ENCODE measurements around the gene IBA57.

The IBA57 gene

DNA sequence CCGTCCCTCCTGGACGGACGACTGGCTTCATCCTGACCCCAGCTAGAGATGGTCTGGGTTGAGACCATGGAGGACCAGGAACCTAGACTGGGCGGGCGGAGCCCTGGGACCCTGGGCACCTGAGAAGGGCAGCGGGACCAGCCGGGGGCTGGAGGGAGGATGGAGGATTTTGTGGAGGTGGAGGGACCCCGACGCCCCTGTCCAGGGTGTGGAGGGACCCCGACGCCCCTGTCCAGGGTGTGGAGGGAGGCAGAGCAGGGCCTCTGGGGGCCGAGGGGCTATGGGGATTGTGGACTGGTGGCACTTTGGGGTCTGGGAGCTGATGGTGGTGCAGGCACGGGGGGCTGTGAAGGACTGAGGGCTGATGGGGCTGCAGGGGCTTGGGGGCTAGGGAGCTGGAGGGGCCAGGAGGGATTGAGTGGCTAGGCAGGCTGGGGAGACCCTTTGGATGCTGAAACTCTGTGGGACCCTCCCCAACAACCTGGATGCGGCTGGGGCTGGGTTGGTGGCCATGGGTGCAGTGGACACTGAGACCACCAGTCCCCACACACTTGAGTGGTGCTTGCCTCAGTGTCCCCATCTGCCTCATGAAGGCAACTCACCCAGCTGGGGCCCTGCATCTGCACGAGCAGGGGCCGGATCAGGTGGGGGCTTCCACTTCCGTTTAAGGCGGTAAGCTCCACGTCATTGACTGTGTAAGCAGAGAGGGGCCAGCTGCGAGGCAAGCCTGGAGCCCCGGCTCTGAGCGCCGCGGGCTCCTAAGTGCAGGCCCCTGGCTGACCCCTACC, 8.5 kb upstream of the IBA57 start:
- peak in 2 of 5 experiments; percentile 3 to 37 for DNase-seq

DNA sequence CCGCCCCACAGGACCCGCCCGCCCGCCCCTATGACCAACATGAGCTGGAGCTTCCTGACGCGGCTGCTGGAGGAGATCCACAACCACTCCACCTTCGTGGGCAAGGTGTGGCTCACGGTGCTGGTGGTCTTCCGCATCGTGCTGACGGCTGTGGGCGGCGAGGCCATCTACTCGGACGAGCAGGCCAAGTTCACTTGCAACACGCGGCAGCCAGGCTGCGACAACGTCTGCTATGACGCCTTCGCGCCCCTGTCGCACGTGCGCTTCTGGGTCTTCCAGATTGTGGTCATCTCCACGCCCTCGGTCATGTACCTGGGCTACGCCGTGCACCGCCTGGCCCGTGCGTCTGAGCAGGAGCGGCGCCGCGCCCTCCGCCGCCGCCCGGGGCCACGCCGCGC, 7.9 kb upstream of the IBA57 start:
- DNase-seq, result peak in 1 of 5 experiments; percentile 2

DNA sequence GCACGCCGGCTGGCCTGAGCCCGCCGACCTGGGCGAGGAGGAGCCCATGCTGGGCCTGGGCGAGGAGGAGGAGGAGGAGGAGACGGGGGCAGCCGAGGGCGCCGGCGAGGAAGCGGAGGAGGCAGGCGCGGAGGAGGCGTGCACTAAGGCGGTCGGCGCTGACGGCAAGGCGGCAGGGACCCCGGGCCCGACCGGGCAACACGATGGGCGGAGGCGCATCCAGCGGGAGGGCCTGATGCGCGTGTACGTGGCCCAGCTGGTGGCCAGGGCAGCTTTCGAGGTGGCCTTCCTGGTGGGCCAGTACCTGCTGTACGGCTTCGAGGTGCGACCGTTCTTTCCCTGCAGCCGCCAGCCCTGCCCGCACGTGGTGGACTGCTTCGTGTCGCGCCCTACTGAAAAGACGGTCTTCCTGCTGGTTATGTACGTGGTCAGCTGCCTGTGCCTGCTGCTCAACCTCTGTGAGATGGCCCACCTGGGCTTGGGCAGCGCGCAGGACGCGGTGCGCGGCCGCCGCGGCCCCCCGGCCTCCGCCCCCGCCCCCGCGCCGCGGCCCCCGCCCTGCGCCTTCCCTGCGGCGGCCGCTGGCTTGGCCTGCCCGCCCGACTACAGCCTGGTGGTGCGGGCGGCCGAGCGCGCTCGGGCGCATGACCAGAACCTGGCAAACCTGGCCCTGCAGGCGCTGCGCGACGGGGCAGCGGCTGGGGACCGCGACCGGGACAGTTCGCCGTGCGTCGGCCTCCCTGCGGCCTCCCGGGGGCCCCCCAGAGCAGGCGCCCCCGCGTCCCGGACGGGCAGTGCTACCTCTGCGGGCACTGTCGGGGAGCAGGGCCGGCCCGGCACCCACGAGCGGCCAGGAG, 7.2 kb upstream of the IBA57 start:
- DNase-seq, result peak in 1 of 5 experiments; percentile 2

DNA sequence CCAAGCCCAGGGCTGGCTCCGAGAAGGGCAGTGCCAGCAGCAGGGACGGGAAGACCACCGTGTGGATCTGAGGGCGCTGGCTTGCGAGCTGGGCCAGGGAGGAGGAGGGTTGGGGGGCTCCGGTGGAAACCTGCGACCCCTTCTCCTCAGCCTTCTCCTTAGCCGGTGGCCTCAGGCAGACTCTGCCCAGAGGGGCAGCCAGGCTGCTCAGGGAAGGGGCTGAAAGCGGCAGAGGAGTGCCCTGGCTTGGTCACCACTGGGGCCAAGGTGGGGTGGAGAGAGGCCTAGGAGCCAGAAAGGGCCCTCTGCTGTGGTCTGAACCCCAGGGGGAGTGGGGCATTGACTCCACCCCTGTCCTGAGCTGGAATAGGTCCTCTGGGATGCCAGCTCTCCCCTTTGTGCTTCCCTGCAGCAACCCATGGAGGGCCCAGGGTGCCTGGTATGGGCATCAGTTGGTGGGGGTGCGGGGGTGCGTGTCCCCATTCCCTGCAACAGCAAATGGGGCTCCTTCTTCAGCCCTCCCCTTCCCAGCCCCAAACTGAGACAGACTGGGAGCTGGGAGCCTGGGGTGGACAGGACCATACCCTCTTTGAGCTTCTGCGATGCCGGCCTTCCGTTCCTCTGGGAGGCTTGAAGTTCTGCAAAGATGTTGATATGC, 6.5 kb upstream of the IBA57 start:
- peak in 1 of 5 experiments; percentile 6 for DNase-seq

DNA sequence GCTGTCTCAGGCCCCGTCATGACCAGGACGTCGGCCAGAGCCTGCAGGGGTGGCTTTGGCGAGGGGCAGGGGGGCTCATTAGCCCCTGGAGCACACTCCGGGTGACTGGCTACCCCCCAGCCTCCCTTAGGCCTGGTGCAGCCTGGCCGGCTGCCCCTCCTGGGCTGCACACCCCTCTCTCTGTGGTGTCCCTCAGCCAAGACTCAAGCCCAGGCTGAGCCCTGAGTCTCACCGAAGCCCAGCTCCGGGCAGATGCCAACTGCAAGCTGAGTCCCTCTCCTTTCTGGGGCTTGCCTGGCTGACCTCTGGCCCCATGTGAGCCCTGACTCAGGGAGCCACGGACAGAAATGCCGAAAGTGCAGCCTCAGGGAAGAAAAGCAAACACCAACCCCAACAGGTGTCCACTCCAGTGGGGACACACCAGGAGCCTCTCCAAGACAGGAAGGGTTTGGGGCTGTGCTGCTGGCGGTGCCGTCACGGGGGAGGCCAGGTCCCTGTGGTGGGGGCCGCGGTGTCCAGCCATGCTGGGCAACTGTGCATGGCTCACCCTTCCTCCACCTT, 5.3 kb upstream of the IBA57 start:
- no peak for DNase-seq

DNA sequence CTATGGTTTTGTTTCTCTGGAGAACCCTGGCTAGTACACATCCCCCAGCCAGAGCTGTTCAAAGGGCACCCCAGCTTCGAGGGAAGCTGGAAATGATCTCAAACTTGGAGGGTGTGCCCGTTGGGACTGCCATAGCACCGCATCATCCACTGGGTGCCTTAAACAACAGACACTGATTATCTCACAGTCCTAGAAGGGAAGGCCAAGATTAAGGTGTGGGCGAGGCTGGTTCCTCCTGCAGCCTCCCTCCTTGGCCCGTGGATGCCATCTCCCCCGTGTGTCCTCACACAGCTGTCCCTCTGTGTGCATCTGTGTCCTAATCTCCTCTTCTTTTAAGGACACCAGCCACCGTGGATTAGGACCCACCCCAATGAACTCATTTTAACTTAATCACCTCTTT, 4.2 kb upstream of the IBA57 start:
- DNase-seq, result no peak

DNA sequence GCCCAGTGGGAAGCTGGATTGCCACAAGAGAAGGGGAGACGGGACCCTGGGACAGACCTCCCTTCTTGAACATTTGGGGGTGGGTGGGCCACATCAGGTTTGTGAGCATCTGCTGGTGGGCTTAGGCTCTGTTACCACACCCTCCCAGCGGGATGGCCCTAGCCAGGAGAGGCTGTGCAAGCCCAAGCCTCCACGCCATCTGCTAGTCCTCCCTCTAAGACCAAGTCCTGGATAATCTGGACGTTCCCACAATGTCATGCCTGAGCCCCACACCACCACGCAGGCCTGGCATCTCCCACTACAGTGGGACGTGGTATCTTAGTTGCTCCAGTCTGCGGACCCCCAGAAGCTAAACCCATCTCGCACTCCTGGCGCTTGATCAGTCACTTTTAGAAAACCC, 3.7 kb upstream of the IBA57 start:
- DNase-seq, result no peak

DNA sequence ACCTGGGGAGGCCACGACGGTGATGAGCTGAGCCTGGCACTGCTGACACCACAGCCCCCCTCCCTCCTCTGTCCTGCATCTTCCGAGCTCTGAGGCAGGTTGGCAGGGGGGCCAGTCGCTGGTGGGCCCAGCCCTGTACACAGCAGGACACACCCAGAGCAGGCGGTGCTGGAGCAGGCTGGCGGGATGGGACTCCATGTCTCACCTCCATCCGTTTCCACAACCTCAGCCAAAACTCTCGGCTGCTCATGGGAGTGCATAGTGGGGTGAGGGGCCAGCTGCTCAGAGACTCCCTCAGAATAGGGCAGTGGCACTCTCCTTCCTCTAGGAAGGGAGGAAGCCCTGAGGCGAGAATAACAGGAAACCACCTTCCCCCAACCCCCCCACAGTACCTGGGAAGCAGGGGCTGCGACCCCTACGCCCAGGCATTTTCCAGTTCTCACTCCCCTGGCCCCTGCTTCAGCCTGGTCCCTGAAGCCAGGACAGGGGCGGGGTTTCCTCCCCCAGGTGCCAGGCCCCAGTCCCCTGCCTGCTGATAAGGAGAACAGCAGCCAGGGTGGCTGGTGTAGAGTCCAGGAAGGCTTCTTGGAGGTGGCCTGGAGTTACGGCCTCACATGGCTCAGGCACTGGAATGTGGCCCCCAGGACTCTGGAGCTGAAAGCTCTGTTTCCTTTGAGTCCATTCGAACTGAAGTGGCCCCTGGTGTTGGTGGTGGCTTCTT, 3.2 kb upstream of the IBA57 start:
- DNase-seq, result no peak

DNA sequence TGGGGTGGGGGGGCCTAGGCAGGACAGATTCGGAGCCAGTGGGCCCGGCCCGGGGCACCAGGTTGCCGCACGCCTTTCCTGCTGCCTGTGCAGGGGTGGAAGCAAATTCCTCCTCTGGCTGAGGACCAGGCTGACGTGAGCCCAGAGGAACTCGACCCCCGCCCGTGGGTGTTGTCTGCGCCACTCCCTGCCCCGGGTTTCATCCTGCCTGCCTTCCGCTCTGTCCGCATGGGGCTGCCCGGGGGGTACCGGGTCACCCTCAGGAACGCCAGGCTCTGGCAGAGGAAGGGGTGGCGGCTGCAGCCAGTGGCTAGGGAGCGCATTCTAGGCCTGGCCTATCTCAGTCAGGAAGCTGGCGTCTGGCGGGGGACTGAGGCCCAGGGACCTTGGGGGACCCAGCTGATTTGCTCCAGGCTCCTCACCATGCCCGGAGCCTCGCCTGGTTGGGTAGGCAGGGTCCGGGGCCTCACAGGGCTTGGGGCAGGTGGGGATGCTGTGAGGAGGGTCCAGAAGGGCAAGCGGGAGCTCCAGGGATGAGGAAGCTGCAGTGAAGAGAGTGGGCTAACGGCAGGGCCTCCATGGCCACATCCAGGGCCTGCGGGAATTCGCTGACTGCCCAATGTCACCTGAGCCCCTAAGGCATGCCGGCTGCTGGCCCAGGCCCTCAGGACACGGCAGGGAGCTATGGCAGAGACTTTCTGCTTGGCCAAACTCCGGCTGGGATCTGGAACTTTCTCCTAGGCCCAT, 2.4 kb upstream of the IBA57 start:
- no peak for DNase-seq

DNA sequence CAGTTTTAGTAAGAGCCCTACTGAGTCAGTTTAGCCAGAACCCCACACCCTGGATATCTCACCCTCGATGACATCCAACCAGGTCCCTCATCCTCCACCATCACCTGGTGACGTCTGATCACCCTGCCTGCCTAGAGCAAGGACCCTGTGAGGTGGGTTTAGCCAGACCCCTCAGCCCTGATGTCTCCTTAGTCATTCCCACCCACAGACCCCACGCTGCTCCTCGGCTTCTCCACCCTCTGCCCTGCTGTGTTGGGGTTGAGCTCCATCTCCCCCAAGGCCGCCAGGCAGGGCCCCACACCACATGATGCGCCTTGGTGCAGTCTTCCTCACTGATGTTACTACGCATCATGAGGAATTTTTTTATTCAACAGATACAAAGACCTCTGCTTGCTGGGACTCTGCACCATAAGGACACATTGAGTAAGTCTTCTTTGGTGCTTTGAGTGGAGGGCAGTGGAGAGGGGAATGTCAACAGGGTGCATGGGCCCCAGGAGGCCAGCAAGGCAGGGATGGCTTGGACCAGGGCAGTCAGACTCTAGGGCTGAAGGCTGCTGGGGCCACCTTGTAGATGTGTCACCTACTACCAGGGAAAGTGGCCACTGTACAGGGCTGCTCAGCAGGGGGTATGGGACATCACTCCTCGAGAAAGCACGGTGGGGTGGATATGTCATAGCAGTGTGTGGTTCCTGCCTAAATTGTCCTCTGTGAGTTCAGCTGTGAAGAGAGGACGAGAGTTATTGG, 1.7 kb upstream of the IBA57 start:
- no peak for DNase-seq

DNA sequence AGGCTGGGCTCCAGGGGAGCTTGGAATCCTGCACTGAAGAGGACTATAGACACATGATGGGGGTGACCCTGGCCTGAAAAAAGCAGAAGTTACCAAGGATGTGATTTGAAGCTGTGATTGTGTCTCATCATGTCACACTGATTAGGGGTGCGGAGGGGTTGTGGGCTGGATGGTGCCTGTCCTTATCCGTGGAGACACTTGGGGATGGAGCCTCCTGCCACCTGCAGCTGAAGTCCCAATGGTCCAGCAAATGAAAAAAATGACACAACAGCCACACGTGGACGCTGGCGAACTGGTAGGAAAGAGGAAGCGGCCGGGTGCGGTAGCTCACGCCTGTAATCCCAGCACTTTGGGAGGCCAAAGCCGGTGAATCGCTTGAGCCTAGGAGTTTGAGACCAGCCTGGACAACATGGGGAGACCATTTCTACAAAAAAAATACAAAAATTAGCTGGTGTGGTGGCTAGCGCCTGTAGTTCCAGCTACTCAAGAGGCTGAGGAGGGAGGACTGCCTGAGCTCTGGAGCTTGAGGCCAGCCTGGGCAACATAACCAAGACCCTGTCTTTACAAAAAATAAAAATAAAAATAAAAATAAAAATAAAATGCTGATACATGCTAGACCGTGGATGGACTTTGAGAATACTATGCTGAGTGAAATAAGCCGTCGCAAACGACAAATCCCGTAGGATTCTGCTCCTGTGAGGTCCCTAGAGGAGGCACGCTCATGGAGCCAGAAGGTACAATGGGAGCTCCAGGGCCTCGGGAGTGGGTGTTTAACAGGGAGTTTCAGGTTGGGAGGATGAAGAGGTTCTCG, 838 bp upstream of the IBA57 start:
- DNase-seq, result no peak

DNA sequence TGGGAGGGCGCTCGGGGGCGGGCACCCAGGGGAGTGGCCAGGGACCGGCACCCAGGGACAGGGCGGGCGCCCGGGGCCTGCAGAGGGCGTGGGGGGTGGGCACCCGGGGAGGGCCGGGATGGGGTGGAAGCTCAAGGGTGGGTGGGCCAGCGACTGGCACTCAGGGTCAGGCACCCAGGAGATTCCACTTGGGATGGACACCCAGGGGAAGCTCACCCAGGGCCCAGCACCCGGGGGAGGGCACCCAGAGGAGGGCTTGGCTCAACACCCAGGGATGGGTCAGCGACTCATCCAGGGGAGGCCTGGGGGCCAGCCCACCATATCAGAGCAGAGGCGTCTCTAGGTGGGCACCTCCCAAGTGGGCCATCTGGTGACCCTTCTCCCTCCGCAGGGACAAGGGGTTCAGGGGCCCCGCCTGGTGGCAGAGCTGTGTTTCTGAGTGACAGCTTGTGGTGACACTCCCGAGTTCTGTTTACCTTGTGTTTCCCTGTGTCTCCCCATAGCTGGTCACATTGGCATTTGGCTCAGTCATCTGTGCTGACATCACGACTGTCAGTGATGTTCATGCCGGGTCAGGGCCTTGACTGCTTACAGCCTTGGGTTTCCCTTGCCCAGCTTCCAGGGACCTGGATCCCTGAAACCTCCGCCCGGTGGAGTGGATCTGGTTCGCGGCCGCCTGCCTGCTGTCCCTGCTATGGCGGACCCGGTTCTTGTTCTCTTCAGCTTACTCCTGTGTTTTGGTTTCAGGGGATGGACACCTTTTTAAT, 749 bp downstream of the IBA57 start:
- DNase-seq, result peak; percentile 19 to 82 (median 45)

DNA sequence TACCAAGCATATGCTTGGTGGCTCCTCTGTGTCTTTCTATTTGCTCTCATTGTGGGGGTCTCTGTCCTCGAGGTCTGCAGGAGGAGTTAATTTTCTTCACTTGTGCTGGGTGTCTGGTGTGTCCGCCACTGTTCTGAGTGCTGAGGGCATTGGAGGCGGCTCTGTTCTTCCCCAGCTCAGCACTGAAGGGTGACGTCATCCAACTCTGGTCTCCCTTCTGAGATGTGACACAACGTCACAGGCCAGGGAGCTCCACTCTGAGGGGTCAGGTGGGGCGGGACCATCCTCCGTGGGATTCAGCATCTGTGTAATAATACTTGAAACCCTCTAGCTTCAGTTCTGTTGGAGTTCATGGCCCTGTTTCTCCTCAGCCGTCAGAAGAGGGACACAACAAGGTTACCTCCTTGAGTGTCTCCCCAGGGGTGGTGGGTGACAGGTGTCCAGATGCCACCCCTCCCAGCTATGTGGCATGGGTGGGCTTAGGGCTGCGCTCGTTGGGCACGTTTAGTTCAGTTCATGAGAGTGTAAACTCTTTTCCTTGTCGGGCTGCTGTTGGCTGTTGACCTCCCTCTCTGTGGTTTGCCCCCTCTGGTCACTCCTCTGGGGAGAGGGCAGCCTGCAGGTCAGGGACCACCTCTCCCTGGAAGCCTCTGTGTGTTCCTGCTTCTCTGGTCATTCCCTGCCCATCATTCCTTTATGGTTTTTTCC, 3.1 kb downstream of the IBA57 start:
- no peak for DNase-seq

DNA sequence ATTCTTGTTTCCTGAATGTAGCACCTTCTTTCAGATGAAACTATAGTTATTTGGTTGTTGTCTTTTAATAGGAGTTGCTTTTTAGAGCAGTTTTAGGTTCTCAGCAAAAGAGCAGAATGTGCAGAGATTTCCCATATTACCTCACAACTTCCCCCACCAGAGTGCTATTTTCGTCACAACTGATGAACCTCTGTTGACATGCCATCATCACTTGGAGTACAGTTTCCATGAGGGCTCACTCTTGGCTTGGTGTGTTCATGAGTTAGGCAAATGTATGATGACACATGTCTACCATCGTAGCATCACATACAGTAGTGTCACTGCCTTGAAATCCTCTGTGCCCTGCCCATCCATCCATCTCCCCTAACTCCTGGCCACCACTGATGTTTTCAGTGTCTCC, 3.7 kb downstream of the IBA57 start:
- no peak for DNase-seq

DNA sequence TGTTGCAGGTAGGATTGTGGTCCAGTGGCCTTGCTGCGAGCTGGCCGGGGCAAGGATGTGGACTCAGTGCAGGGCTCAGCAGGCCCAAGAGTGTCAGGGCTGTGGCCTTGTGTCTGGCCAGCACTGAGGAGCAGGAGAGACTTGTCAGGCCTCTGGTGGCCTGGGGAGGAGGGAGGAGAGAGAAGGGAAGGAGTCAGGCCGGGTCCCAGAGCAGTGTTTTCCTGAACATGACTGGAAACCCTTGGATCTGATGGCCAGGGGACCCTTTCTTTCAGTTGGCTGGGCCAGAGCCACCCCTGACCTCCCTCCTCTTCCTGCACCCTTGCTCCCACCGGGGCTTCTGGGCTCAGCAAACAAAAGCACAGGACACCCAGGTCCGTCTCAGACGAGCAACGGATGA, 5.1 kb downstream of the IBA57 start:
- no peak for DNase-seq

DNA sequence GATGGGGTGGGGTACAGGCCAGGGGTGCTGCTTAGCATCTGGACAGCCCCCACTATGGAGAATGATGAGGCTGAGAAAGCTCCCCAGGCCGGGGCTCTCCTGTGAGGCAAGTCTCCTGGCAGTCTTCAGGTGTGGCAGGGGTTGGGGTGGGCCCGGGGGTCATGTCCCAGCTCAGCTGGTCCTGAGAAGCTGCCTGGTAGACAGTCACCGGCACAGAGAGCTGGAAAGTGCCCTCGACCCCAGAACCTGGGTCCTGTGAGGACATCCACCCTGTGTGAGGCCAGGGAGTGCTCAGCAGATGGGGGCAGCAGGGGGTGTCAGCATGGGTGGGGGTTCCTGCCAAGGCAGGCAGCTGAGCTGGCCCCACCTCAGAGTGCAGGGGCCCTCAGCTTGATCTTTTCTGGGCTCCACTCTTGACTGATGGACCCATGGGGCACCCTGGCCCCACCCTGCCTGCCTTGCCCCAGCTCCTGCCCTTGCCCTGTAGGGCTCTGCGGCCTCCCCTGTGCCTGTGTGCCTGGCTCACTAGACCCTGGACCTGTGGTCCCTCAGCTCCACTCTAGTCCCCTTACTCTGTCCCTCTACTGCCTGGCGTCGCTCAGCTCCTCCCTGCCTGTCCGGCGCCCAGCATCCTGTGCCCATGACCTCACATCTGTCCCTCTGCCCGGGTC, 5.8 kb downstream of the IBA57 start:
- peak in 1 of 5 experiments; percentile 7 for DNase-seq

DNA sequence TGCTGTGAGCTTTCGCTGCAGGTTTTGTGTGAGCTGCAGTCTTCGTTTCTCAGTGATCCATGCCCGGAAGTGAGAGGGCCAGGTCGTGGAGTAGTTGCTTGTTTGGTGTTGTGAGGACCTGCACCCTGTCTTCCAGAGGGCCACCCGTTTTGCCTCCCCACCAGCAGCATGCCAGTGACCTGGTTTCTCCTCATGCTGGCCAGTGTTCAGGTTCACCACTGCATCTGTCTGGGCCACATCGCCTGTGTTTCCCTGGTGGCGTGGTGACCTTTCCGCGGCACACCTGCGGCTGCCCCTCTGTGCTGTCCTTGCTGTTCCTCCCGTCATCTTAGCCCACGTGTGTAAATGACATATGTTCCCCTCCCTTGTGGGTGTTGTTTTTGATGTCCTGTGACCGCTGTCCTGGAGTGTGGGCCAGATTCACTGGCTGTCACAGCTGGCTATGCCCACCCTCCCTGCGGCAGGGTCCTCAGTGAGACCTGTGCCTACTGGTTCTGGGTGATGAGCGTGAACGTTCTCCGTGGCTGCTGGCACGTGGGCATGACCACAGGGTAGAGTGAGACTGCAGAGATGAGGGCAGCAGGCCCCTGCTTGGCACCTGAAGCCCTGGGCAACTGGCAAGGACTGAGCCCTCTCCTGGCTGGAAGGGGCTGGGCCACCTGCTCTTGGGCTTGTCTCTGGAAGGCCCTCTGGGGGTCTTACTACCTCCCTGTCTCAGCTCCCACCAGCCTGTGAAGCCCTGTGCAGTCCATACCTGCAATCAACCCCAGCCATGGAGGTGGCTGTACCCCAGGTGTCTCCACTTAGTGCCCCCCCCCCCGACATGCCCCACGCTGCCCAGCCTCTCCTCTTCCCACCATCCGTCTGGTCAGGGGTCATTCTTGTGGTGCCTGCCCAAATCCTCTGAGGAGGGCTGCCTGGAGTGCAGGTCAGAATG, 7.3 kb downstream of the IBA57 start:
- no peak for DNase-seq

Data from T-helper 2 cell (primary cell).